SK-N-SH treated with all-trans-retinoic acid at 6 μM for 48 hours (cell line): ENCODE measurements around the gene MAML2.
"Not testable (repeated sequence)": the region's sequence is repeated elsewhere in the genome, so short reads cannot be mapped to it uniquely, and the experiment has no call there.

Experiments
- ATAC-seq: fragments of 200-7000 bp; cut with Tn5 transposase; 3 replicates; pipeline ENCODE4 v1.9.1; 2020; ENCODE audit warnings: mild to moderate bottlenecking, moderate library complexity
- ARNTL ChIP-seq: fragments of 450-650 bp; formaldehyde crosslinking; IDR thresholded peaks from 2 replicates; pipeline ENCODE4 v1.5.0; 2020; ENCODE audit warnings: low read depth, mild to moderate bottlenecking, moderate library complexity, borderline replicate concordance
- CREB5 ChIP-seq: fragments of 250-450 bp; sonication (Bioruptor Pico); IDR thresholded peaks from 2 replicates; pipeline ENCODE4 v1.5.1; 2020; ENCODE audit warnings: low read depth, mild to moderate bottlenecking, moderate library complexity
- CSDC2 ChIP-seq: fragments of 250-450 bp; sonication (Bioruptor Pico); IDR thresholded peaks from 2 replicates; pipeline ENCODE4 v1.5.0; 2020; ENCODE audit warnings: mild to moderate bottlenecking, moderate library complexity
- CSRNP3 ChIP-seq: fragments of 250-450 bp; sonication (Bioruptor Pico); IDR thresholded peaks from 2 replicates; pipeline ENCODE4 v1.5.1; 2021; ENCODE audit warnings: mild to moderate bottlenecking, moderate library complexity
- ESRRG ChIP-seq: fragments of 250-450 bp; sonication (Bioruptor Pico); IDR thresholded peaks from 2 replicates; pipeline ENCODE4 v1.6.1; 2021; ENCODE audit warnings: mild to moderate bottlenecking
- OSR1 ChIP-seq: fragments of 250-450 bp; sonication (Bioruptor Pico); IDR thresholded peaks from 2 replicates; pipeline ENCODE4 v1.8.0; 2022; ENCODE audit warnings: moderate library complexity, mild to moderate bottlenecking, inconsistent platforms
- PATZ1 ChIP-seq: fragments of 250-450 bp; sonication (Bioruptor Pico); IDR thresholded peaks from 2 replicates; pipeline ENCODE4 v1.8.0; 2020; ENCODE audit warnings: mild to moderate bottlenecking, moderate library complexity, borderline replicate concordance
- TOX ChIP-seq: fragments of 250-450 bp; sonication (Bioruptor Pico); IDR thresholded peaks from 2 replicates; pipeline ENCODE4 v1.8.0; 2021; ENCODE audit warnings: mild to moderate bottlenecking, moderate library complexity, borderline replicate concordance
- TSHZ2 ChIP-seq: fragments of 250-450 bp; sonication (Bioruptor Pico); IDR thresholded peaks from 2 replicates; pipeline ENCODE4 v1.5.0; 2020; ENCODE audit warnings: mild to moderate bottlenecking, moderate library complexity
- ZFP3 ChIP-seq: fragments of 250-450 bp; sonication (Bioruptor Pico); IDR thresholded peaks from 2 replicates; pipeline ENCODE4 v1.5.0; 2020; ENCODE audit warnings: mild to moderate bottlenecking, moderate library complexity
- ZFP30 ChIP-seq: fragments of 450-650 bp; formaldehyde crosslinking; IDR thresholded peaks from 2 replicates; pipeline ENCODE4 v1.5.0; 2022; ENCODE audit warnings: mild to moderate bottlenecking, moderate library complexity
- ZNF565 ChIP-seq: fragments of 450-650 bp; formaldehyde crosslinking; conservative IDR thresholded peaks from 2 replicates; pipeline ENCODE4 v1.5.0; 2020; ENCODE audit warnings: low read depth, mild to moderate bottlenecking, moderate library complexity
- ZNF8 ChIP-seq: fragments of 450-650 bp; formaldehyde crosslinking; IDR thresholded peaks from 2 replicates; pipeline ENCODE4 v1.5.0; 2020; ENCODE audit warnings: mild to moderate bottlenecking, moderate library complexity

Gene MAML2

GRCh38 chr11:96185220-96185768 lies 157.7 kb downstream of the MAML2 start (continued):
- TF ChIP-seq TSHZ2 (CRISPR knock-in tag), result no peak
- no peak for TF ChIP-seq OSR1
- TF ChIP-seq CSRNP3 (CRISPR knock-in tag), result no peak
- TF ChIP-seq ZFP3, result no peak
- TF ChIP-seq ZNF565 (CRISPR knock-in tag), result no peak
- no peak for TF ChIP-seq CREB5 (CRISPR knock-in tag)
- no peak for TF ChIP-seq ZFP30 (CRISPR knock-in tag)
- TF ChIP-seq ZNF8 (CRISPR knock-in tag), result no peak
- TF ChIP-seq TOX (CRISPR knock-in tag), result no peak
- no peak for TF ChIP-seq ESRRG (CRISPR knock-in tag)
- TF ChIP-seq, all 23 proteins: peak for 0

- not testable (repeated sequence) for ATAC-seq
Measured at GRCh38 chr11:96180937-96181336, 162.1 kb downstream of the MAML2 start.

GRCh38 chr11:96180341-96180740 lies 162.7 kb downstream of the MAML2 start:
- no peak for ATAC-seq

More at GRCh38 chr11:96180341-96180740, 162.7 kb downstream of the MAML2 start:
- TF ChIP-seq CSRNP3 (CRISPR knock-in tag), result no peak
- TF ChIP-seq ZNF565 (CRISPR knock-in tag), result no peak
- TF ChIP-seq CREB5 (CRISPR knock-in tag), result no peak
- TF ChIP-seq PATZ1, result no peak
- no peak for TF ChIP-seq CSDC2 (CRISPR knock-in tag)
- no peak for TF ChIP-seq ARNTL (CRISPR knock-in tag)
